NCI-H82 (cell line): ENCODE measurements around the gene PFDN6.
A peak's percentile ranks its signal among the peaks of the same experiment; 100 is the strongest.
"Not testable (repeated sequence)": the region's sequence is repeated elsewhere in the genome, so short reads cannot be mapped to it uniquely, and the experiment has no call there.

ENCODE experiments used
- DNase-seq: peaks from one replicate; lab custom pipeline; 2025; lab: John Stamatoyannopoulos, UW

The PFDN6 gene

DNA sequence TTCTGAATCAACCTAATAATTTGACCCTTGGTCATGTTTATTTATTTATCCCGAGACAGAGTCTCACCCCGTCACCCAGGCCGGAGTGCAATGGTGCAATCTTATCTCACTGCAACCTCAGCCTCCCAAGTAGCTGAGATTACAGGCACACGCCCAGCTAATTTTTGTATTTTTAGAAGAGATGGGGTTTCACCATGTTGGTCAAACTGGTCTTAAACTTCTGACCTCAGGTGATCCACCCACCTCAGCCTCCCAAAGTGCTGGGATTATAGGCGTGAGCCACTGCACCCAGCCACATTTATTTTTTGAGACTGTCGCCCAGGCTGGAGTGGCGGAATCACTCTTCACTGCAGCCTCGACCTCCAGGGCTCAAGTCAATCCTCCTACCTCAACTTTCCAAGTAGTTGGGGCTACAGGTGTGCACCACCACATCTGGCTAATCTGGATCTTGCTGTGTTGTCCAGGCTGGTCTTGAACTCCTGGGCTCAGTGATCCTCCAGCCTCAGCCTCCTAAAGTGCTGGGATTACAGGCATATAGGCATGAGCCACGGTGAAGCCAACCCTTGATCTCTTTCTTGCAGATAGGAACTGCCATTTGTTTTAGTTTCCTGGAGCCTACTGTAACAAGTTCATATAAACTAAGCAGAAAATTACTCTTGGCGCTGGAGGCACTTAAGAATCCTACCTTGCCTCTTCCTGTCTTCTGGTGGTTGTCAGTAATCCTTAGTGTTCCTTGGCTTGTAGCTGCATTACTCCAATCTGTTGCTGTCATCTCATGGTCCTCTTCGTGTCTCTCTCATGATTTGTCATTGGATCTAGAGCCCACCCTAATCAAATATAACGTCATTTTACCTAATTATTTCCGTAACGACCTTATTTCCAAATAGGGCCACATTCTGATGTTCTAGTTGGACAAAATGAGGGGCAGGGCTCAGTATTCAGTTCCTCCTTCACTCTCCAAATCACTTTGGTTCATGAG is 15.2 kb upstream of the PFDN6 start:
- peak; percentile 28 for DNase-seq

DNA sequence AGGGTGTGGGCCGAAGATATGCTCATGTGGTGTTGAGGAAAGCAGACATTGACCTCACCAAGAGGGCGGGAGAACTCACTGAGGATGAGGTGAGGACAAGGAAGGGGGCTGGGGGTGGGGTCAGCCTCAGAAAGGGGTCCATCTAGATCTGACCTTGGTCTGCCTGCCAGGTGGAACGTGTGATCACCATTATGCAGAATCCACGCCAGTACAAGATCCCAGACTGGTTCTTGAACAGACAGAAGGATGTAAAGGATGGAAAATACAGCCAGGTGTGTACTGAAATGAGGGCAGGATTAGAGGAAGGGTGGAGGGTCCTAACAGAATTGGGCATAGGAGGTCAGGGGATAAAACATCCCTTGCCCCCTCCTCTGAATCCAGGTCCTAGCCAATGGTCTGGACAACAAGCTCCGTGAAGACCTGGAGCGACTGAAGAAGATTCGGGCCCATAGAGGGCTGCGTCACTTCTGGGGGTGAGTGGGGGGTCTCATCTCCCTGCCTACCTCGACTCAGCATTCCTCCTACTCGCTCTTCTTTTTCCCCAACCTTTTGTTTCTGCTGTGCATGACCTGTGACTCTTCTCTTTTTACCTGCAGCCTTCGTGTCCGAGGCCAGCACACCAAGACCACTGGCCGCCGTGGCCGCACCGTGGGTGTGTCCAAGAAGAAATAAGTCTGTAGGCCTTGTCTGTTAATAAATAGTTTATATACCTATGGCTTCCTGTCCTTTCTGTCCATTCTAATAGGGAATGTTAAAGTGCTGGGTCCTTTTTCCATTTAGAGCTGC is 13.4 kb upstream of the PFDN6 start:
- DNase-seq: peak; percentile 54

DNA sequence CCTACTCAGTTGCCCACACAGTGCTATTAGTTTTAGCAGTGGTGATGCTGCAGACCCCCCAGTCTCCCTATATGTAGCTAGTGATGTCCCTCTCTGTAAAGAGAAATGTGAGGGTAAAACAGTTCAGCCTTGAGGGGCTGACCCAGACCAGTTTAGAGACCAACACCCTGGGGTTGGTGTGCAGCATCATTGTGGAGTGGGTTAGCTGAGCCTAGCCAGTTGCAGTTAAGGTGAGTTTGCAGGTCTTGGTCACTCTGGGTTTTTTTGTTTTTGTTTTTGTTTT is 12.9 kb upstream of the PFDN6 start:
- DNase-seq: peak; percentile 71

DNA sequence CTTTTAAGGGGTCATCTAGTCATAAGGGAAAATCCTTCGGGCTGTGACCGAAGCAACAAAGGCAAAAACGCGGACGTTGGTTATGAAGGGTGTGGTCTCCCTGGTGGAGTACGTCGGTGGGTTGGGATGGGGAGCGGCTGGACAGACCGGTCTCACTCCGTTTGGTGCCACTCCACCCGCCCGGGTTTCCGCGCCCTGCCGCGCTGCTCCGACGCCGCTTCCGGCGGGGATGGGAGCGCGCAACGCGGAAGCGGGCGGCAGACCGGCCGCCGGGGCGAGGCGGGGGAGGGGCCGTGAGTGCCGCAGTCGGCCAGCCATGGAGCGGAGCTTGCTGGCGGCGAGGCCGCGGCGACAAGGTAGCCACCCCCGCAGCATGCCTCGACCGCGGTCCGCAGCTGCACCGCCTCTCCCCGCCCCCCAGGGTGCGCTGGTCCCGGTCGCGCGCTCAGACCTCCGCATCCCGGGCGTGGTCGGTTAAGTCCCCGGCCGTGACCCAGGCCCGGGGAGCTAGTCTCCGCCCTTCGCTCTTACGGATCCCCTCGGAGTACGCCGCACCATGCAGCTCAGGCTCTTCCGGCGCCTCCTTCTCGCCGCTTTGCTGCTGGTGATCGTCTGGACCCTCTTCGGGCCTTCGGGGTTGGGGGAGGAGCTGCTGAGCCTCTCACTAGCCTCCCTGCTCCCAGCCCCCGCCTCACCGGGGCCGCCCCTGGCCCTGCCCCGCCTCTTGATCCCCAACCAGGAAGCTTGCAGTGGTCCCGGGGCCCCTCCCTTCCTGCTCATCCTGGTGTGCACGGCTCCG is 12.3 kb upstream of the PFDN6 start, which contains the start of gene B3GALT4:
TSS of gene B3GALT4 (plus strand) at position 260 of the 799 bp plus-strand sequence. CDS start at position 557, 297 bp downstream.
- peak; percentile 95 for DNase-seq

DNA sequence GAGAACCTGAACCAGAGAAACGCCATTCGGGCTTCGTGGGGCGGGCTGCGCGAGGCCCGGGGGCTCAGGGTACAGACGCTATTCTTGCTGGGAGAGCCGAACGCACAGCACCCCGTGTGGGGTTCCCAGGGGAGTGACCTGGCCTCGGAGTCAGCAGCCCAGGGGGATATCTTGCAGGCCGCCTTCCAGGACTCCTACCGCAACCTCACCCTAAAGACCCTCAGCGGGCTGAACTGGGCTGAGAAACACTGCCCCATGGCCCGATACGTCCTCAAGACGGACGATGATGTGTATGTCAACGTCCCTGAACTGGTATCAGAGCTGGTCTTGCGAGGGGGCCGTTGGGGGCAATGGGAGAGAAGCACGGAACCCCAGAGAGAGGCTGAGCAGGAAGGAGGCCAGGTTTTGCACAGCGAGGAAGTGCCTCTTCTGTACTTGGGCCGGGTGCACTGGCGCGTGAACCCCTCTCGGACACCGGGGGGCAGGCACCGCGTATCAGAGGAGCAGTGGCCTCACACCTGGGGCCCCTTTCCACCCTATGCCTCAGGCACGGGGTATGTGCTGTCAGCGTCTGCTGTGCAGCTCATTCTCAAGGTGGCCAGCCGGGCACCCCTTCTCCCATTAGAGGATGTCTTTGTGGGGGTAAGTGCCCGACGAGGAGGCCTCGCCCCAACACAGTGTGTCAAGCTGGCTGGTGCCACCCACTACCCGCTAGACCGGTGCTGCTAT is 11.6 kb upstream of the PFDN6 start:
- DNase-seq: no peak

DNA sequence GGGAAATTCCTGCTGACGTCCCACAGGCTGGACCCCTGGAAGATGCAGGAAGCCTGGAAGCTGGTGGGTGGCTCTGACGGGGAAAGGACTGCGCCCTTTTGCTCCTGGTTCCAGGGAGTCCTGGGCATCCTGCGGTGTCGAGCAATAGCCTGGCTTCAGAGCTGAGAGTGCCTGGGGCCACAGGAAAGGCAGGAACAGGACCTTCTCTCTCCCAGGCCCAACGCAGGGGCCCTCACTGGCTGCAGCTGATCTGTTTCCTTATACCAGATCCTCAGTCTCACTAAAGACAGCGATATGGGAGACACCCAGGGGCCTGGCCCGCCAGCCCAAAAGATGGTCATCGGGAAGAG is 11.0 kb upstream of the PFDN6 start:
- no peak for DNase-seq

DNA sequence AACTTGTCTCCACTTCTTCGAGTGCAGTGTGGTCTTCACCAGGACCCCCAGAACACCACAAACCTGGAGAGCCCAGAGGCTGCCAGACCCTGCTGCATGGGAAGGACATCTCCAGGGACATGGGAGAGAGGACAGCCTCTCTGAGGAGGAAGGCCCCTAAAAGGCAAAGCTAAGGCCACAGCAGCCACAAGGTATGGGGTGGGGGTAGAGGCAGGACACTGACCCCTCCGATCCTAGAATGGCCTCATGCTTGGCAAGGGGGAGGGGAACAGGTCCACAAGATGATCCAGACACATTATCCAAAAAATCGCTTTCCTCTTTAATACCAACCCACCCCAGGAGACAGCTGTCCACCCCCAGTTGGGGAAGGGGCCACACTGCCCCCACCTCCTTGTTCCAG is 10.6 kb upstream of the PFDN6 start:
- DNase-seq: no peak

DNA sequence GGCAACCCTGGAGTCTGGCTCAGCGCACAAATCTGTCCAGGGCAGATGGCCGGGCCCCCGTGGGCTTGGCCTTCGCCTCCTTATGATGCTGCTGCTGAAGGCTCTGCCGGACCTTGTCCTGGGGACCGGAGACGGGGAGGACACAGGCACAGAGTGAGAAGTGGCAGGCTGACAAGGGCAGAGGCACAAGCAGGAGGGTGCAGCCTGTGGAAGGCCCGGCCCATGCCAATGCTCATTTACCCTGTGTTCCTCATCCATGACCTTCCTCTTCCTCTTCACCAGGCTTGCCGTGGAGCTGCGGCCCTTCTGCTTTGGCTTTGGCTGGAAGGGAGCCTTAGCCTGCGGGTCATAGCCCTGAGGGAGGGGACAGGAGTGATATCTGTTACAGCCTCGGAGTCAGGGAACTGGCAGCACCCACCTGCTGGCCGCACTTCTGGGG is 10.1 kb upstream of the PFDN6 start:
- DNase-seq: no peak

DNA sequence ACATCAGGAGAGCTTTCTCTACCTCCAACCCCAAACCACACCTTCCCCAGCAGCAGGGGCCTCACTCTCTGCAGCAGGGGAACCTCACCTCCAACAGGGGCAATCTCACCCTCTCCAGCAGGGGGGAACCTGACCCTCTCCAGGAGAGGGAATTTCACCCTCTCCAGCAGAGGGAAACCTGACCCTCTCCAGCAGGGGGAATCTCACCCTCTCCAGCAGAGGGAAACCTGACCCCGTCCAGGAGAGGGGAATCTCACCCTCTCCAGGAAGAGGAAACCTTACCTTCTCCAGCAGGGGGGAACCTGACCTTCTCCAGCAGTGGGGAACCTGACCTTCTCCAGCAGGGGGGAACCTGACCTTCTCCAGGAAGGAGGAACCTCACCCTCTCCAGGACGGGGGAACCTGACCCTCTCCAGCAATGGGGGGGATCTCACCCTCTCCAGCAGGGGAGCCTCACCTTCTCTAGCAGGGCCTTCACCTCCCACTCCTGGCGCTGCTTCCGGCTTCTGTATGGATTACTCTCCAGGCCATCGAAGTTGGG is 9.4 kb upstream of the PFDN6 start:
- DNase-seq: peak; percentile 92

DNA sequence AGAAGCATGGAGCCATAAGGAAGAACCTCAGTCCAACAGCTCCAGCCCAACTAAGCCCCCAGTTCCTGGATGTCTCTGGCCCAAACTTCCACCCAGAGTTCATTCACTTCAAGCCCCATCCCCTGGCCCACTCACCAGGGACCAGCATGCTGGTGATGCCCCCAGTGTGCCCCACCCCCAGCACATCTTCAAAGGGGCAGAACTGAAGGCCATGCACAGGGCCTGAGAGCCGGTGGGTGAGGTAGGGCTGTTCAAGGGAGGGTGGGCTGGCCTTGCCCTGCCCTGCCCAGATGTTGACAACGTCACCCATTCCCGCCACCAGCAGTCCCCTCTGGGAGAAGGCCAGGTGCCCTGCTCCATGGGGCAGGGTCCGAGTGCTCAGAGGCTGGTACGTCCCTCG is 8.9 kb upstream of the PFDN6 start:
- DNase-seq: no peak

DNA sequence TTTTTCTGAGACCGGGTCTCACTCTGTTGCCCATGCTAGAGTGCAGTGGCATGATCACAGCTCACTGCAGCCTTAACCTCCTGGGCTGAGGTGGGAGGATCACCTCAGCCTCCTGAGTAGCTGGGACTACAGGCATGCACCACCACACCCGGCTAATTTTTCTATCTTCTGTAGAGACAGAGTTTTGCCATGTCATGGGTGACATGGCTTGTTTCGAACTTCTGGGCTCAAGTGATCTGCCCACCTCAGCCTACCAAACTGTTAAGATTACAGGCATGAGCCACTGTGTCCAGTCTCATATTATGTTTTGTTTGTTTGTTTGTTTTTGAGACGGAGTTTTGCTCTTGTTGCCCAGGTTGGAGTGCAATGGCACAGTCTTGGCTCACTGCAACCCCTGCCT is 4.2 kb upstream of the PFDN6 start:
- not testable (repeated sequence) for DNase-seq

DNA sequence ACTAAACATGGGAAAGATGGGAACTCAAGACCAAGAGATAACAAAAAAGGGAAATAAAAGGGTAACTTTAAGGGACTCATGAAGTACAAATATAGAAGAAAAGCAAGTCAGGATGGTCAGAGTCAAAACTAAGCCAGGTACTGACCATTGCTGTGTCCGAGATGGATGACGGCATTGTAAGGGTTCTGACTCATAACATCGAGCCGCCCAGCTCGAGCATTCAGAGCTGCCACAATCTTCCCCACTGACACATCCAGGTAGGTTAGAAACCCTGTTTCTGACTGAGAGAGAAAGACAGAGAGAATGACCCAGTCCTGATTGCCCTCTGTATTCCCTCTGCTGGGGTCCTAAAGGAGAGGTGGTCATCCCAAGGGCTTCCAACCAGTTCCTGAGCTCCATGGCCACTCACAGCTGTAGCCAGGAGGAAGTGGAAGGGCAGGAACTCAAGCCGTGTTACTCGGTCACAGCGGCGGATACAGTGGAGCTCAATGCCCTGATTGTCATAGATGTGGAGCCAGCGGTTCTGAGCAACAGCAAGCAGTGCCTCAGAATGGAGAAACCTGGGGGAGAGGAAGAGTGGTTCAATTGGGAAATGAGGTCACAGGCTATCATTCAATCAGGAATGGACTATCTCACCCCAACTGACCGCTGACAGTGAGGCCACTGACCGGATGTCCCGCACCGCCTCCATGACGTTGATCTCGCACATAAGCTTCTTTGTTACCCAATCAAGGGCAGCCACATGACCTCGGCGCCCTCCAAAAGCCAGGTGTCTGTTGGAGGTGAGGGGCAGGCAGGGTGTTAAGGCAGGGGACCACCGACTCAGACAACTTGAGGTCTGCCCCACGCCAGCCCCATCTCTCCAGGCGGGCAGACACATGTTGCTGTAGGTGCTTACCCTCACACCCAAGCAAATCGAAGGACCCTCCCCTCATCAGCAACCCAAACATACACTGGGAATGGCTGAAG is 2.2 kb upstream of the PFDN6 start:
- no peak for DNase-seq

DNA sequence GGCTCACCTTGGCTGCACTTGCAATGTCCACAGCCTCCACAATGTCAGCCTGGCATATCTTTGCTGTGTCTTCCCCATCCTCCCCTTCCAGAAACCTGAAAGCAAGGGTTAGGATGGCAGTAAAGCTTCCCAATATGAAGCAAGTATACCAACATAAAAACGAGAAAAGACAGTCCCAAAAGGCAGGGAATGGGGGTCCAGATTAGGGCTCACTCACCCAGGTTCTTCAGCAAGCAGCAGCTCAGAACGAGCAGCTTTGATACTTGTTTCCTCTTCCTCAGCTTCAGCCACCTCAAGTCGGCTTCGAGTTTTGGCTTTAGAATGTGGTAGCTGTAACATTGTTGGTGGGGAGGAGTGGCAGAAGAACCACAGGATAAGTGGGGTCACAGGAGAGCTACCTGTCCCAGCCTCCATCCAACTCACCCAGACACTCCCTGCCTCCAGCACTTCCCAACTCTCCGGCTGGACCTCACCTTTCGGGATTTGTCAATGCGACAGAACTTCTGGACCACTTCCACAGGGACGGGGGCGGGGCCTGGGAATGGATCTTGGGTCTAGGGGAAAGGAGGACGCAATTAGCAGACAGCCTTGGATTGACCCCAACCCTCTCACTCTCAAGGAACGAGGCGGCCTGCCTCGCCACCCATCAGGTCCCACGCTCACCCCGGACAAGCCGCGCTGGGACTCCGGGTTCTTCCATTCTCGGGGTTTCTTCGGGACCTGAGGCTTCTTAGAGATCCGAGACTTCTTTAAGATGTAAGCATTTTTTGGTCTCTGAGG is 1.1 kb upstream of the PFDN6 start:
- no peak for DNase-seq

DNA sequence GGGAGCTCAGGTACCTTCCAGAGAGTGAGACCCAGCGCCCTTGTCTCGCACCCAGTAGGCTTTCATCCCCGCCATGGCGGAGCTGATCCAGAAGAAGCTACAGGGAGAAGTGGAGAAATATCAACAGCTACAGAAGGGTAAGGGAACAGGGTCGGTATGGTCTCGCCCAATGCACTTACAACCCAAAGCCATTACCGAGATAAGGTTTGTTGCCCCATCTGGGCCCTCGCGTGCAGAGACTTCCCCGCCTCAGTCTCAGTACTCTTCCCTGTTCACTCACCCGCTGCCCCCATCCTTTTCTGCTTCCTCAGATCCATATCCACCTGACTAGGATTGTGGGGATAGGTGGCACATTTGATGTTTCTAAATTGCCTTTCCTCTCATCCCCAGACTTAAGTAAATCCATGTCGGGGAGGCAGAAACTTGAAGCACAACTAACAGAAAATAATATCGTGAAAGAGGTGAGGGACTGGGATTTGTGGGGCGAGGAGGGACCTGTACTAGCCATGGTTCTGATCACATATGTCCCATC is 449 bp downstream of the PFDN6 start:
- DNase-seq: no peak

DNA sequence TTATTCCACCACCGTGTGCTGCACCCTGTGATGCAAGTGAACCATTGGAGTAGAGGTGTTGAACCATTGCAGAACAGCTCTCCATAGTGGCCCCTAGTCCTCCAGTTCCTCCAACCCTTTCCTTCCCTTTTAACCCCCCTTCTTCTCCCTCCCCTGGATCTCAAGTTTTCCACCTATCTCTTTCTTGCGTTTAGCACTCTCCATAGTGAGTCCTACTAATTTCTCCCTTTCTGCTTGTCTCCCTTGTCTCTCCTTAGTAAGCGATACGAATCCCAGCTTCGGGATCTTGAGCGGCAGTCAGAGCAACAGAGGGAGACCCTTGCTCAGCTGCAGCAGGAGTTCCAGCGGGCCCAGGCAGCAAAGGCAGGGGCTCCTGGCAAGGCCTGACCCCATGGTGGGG is 1.1 kb downstream of the PFDN6 start:
- DNase-seq: no peak

DNA sequence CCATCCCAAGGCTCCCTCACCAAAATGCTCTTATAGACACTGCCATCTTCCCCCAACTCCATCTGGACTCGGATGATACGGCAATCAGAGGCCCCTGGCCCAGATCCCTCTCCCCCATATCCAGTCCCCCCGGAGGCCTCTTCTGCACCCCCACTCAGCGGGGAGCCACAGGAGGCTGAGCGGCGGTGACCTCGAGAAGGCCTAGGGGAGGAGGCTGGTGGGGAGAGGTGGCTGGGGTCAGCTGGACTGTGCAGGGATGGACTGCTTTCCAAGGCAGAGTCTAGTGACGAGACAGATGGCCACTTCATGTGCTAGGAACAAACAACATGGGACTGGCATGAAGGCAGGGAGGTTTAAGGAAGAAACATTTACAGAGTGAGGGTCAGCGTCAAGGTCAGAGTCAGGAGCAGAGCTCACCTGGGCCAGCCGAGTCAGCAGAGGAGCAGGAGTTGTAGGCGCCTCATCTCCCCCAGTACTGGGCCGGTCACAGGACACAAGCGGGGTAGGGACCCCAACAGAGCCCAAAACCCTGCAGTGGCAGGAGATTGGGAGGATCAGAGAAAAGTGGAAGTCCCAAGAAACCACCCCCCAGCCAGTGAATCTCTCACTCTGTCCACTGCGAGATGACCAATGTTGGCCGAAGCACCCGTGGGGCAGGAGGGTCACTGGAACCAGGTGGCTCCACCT is 3.7 kb downstream of the PFDN6 start:
- DNase-seq: no peak

DNA sequence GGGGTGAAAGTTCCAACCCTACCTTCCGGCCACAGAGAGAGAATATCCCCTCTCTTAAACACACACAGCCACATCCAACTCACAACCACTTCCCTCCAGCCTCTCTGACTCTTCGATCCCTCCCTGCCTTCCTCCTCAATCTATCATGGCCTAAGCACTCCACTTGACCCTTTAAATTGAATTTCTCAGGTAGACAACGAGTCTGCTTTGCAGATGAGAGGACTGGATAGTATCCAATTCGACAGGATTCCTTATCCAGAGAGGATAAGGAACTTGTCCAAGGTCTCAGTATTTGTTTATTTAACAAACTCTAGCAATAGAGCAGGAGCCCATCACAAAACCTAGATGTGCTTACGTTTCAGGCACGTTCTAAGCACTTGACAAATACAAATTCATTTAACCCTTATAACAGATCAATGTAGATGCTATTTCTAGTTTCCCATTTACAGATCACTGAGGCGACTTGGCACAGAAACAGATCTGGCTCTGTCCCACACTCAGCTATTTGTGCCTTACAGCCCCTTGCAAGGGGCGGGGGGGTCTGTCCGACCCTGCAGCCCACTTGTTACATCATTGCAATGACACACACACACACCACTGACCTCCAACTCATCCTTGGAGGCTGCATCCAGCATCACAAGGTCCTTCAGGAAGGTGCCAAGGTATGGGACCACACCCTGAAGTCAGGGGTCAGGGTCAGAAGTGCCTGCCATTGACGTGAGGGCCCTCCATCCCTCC is 4.9 kb downstream of the PFDN6 start:
- DNase-seq: no peak
